Psoas muscle (tissue), 8 donors: ENCODE data around the gene MTFR2. TPM values are rescaled to one million over a fixed set of nuclear protein-coding genes. Genes with fewer than 3 reads are reported as not detected.

Experiments
- ATAC-seq, 4 donors: fragments of 200-7000 bp; cut with Tn5 transposase; one replicate each; pipeline ENCODE4 v1.9.1; 2020; ENCODE audit warnings: moderate library complexity in 3 of 4, mild to moderate bottlenecking in 2 of 4
- DNase-seq, 2 donors: peaks; one replicate each; pipeline ENCODE4 v3.0.0-alpha.2; 2020
- H3K27ac ChIP-seq: fragments of 200-600 bp; one replicate; pipeline ENCODE4 v1.8.0; 2022
- H3K27me3 ChIP-seq, 3 donors: fragments of 200-600 bp in 1 of 3; one replicate each; pipeline versions ENCODE4 v1.6.1 to v1.8.0; 2013 to 2022; ENCODE audit warnings: low read length in 2 of 3, mild to moderate bottlenecking in 2 of 3, moderate library complexity in 1 of 3; ENCODE audit not compliant: insufficient read depth in 3 of 3
- H3K36me3 ChIP-seq, 2 donors: fragments of 200-600 bp in 1 of 2; one replicate each; pipeline versions ENCODE4 v1.6.1 to v1.8.0; 2013 to 2022; ENCODE audit warnings: low read depth in 1 of 2, mild to moderate bottlenecking in 1 of 2, moderate library complexity in 1 of 2; ENCODE audit not compliant: insufficient read depth in 1 of 2
- H3K4me1 ChIP-seq: fragments of 200-600 bp; one replicate; pipeline ENCODE4 v1.8.0; 2022
- H3K4me3 ChIP-seq: fragments of 200-600 bp; one replicate; pipeline ENCODE4 v1.8.0; 2022; ENCODE audit warnings: mild to moderate bottlenecking
- H3K9me3 ChIP-seq: fragments of 200-600 bp; one replicate; pipeline ENCODE4 v1.8.0; 2022
- CTCF ChIP-seq: fragments of 200-600 bp; IDR thresholded peaks from one replicate; pipeline ENCODE4 v1.8.0; 2022; ENCODE audit warnings: antibody characterized with exemption
- WGBS, 3 donors: extraction: QIAGEN DNeasy Blood & Tissue Kit; methylation state at CpG; one replicate each; pipeline versions ENCODE4 v1.1.6 to v1.1.7; 2013; 5-methylcytosine and 5-hydroxymethylcytosine counted together
- intact Hi-C, 2 donors: fragments of 100-400 bp; cut with DNase I; formaldehyde crosslinking; loops; one replicate each; pipeline versions ENCODE4 v1.11.0 to v1.14.2; 2022
- polyA plus RNA-seq, 3 donors: library from polyadenylated mRNA; stranded (reverse); fragments of 200-250 nt; gene quantifications; one replicate each; pipeline ENCODE4 v1.2.3, GENCODE V29; 2013
- total RNA-seq, 4 donors: library from RNA; stranded (reverse); fragmentation: NEBNext Ultra II Directional in 2 of 4; extraction: Animal tissue kit (Norgen Biotek cat#: 25700) in 2 of 4; gene quantifications; one replicate each; pipeline versions ENCODE4 v1.2.1 to v1.2.4, GENCODE V29; 2021 to 2023
- donor health status: healthy with polysubstance abuse.
- donor health status: DM: no; HTN: no; CAD: no; lungs with moderate emphysema.
- donor health status: Bipolar disorder and iron deficiency.
- donor health status: healthy.
- donor health status: DM: yes; HTN: yes; CAD: no.
- donor health status: DM: no; HTN: no; CAD: no.
- donor health status: DM: no; HTN: no; CAD: no.
- donor health status: DM: yes; HTN: yes; CAD: no.

Gene MTFR2
- total and polyA plus RNA-seq, 7 donors: 0.07 to 0.95 (median 0.41) TPM; not detected in 1

GRCh38 chr6:136232701-136233100 is 17.4 kb downstream of the MTFR2 start:
- H3K27me3 ChIP-seq: no peaks in the 10 kb centered on the region
- intact Hi-C loops: no loop called here
- H3K36me3 ChIP-seq: no peaks in the 10 kb centered on the region
- no peak overlapping the region for H3K4me3 ChIP-seq
- no peak overlapping the region for H3K27ac ChIP-seq
- DNase-seq (no peak), ATAC-seq (no peak)
- WGBS, 3 donors: 93 to 98% (median 95%) methylated on average over 1 of the region's 1 CpG
- no peaks in the 10 kb centered on the region for H3K9me3 ChIP-seq
- H3K4me1 ChIP-seq: no peaks in the 10 kb centered on the region
- no peak for TF ChIP-seq CTCF

DNA sequence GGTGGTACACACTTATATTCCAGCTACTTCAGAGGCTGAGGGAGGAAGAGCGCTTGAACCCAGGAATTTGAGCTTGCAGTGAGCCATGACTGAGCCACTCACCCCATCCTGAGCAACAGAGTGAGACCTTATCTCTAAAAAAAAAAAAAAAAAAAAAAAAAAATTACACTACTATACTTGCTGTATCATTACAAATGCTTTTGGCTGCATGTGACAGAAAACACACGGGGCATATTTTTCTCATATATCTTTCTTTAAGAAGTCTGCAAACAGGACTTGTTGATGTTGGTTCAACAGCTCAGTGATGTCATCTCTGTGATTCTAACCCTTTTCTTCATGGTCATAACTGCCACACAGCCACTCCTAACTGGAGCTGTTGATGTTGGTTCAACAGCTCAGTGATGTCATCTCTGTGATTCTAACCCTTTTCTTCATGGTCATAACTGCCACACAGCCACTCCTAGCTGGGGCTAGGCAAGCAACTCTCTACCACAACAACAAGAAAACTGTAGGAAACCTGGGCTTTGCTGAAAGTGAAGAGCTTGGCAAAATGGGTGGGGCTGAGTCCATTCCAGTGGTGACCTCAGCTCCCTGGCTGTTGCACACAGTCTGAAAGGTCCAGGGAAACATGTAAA is 19.8 kb downstream of the MTFR2 start:
- peaks cover 4% of the 10 kb centered on the region for H3K4me1 ChIP-seq
- H3K27me3 ChIP-seq: no peaks in the 10 kb centered on the region
- no peaks in the 10 kb centered on the region for H3K9me3 ChIP-seq
- ATAC-seq (no peak), DNase-seq (no peak)
- intact Hi-C loops: no loop called here
- H3K4me3 ChIP-seq: no peak overlapping the region
- 88 to 93% (median 91%) methylated on average over 2 of the region's 2 CpGs for WGBS, 3 donors
- no peaks in the 10 kb centered on the region for H3K36me3 ChIP-seq
- TF ChIP-seq CTCF: no peak
- H3K27ac ChIP-seq: no peak overlapping the region

DNA sequence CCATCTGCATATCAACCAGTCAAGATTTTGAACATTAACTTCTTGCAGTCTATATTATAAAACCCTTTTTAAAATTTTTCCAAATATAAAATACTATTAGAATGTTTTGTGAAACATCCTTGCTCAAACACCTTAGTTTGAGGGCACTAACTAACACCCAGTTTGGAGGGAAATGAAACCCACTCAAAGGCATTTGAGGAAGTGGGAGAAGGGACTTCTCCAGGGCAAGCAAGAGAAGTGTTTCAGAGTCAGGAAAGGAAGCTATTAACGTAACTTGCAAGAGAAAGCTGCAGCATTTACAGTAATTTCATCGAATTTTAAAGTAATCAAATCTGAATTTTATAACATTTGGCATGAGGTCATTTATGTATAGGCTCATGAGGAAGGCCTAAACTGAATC is 21.3 kb downstream of the MTFR2 start:
- H3K4me1 ChIP-seq: peaks cover 4% of the 10 kb centered on the region
- no peaks in the 10 kb centered on the region for H3K9me3 ChIP-seq
- H3K27ac ChIP-seq: no peak overlapping the region
- WGBS, 3 donors: 84 to 87% (median 86%) methylated on average over 2 of the region's 2 CpGs
- H3K36me3 ChIP-seq: no peaks in the 10 kb centered on the region
- ATAC-seq: no peak
- H3K4me3 ChIP-seq: no peak overlapping the region
- intact Hi-C loops: loop anchor here (5.0 to 10.0 kb wide), 4 partner anchors 194 to 722 kb away; no protein-coding TSS in a partner anchor
- no peak for DNase-seq
- no peak for TF ChIP-seq CTCF
- no peaks in the 10 kb centered on the region for H3K27me3 ChIP-seq

DNA sequence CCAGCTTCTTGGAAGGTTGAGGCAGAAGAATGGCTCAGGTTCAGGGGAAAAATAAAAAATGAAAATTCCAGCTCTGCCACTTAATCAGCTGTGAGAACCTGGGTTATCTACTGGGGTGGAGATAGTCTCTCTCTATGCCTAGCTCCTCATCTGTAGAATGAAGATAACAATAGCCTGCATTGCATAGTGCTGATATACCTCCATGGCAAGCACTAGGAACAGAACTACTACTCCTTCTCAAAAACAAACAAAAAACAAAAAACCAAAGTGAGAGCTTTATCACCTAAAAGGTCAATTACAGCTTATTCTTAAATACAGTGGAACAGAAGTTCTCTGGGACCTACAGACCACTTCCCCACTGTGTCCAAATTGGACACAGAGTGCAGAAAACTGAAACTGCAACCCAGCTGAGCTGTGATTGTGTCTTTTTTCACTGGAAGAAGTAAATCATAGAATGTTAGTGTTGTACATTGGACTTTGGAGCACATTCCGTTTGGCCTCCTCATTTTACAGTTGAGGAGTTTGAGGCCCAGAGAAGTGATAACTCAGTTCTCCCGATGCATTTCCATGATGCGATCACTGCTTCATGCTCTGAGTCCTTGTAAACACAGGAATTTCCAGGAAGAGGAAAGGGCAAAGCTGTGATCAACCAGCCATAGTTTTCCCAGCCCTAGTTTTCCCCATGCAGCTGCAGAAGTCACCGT is 23.3 kb downstream of the MTFR2 start:
- Histone ChIP-seq H3K4me3 (peak overlapping the region; percentile 47), H3K27ac (no peak overlapping the region), H3K36me3 (no peaks in the 10 kb centered on the region), H3K4me1 (peaks cover 4% of the 10 kb centered on the region), H3K27me3 (no peaks in the 10 kb centered on the region), H3K9me3 (no peaks in the 10 kb centered on the region)
- ATAC-seq (peak; percentile 19 to 49 (median 37)), DNase-seq (no peak)
- TF ChIP-seq CTCF: no peak
- 66 to 82% (median 69%) methylated on average over 4 of the region's 4 CpGs for WGBS, 3 donors
- intact Hi-C loops: loop anchor here (2.0 to 10.0 kb wide), 7 partner anchors 192 to 776 kb away; no protein-coding TSS in a partner anchor
